Fibroblast of mammary gland (primary cell): ENCODE results near the gene RAD50.

ENCODE experiments used
- DNase-seq: peaks from one replicate; pipeline ENCODE4 v3.0.0-alpha.2; 2010; ENCODE audit warnings: low read depth
- H3K4me3 ChIP-seq: 2 replicates; pipeline ENCODE4 v1.5.1; 2011; ENCODE audit warnings: low read depth, mild to moderate bottlenecking, low read length, moderate library complexity; ENCODE audit not compliant: control insufficient read depth
- CTCF ChIP-seq: conservative IDR thresholded peaks from 2 replicates; pipeline ENCODE4 v1.5.1; 2011; ENCODE audit warnings: low read depth, low read length, inconsistent platforms; ENCODE audit not compliant: control insufficient read depth, insufficient read depth

The RAD50 gene

GRCh38 chr5:132678735-132679134 is 122.0 kb downstream of the RAD50 start:
- no peak overlapping the region for H3K4me3 ChIP-seq
- no peak for DNase-seq
- no peak for TF ChIP-seq CTCF

GRCh38 chr5:132679166-132679565 is 122.4 kb downstream of the RAD50 start:
- DNase-seq: no peak
- H3K4me3 ChIP-seq: no peak overlapping the region
- no peak for TF ChIP-seq CTCF

GRCh38 chr5:132679717-132680380 is 123.1 kb downstream of the RAD50 start:
- no peak overlapping the region for H3K4me3 ChIP-seq
- no peak for TF ChIP-seq CTCF
- no peak for DNase-seq

GRCh38 chr5:132680780-132681475 is 124.2 kb downstream of the RAD50 start:
- TF ChIP-seq CTCF: no peak
- DNase-seq: no peak
- no peak overlapping the region for H3K4me3 ChIP-seq

GRCh38 chr5:132681476-132681831 is 124.7 kb downstream of the RAD50 start:
- DNase-seq: no peak
- TF ChIP-seq CTCF: no peak
- H3K4me3 ChIP-seq: no peak overlapping the region

- no peak overlapping the region for H3K4me3 ChIP-seq
- no peak for DNase-seq
- TF ChIP-seq CTCF: no peak
These were observed 125.2 kb downstream of the RAD50 start for GRCh38 chr5:132681983-132682382.
